ENCODE data around the gene SLC7A10.
"Not testable (repeated sequence)": the region's sequence is repeated elsewhere in the genome, so short reads cannot be mapped to it uniquely, and the experiment has no call there.

SLC7A10 gene

DNA sequence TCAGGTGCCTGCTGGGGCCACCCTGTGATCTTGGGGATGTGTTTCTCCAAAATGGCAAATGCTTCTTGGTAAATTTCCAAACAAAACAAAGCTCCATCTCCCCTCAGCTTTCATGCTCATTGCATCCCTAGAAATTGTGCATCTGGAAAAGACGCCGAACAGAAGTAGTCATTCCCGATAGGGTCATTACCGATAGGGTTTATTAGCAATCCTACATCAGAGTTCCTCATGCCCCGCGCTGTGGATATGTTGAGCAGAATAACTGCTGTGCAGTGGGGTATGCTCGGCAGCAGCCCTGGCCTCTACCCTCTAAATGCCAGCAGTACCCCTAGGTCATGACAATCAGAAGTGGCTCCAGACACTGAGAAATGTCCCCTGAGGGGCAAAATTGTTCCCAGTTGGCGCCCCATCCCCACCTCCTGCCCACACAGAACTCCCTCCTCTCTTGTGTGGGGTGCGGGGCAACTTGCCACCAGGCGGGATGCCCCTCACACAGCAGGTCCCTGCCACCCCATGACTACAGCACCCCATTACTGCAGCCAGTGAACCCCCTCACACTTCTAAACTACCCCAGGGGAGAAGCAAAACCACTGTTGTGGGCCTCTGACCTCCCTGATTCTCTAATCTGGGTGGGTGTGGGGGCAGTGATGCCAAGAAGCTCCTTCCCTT is 13.0 kb upstream of the SLC7A10 start:
- no peak for DNase-seq (ENCODE audit: low read depth in 2 of 2)

DNA sequence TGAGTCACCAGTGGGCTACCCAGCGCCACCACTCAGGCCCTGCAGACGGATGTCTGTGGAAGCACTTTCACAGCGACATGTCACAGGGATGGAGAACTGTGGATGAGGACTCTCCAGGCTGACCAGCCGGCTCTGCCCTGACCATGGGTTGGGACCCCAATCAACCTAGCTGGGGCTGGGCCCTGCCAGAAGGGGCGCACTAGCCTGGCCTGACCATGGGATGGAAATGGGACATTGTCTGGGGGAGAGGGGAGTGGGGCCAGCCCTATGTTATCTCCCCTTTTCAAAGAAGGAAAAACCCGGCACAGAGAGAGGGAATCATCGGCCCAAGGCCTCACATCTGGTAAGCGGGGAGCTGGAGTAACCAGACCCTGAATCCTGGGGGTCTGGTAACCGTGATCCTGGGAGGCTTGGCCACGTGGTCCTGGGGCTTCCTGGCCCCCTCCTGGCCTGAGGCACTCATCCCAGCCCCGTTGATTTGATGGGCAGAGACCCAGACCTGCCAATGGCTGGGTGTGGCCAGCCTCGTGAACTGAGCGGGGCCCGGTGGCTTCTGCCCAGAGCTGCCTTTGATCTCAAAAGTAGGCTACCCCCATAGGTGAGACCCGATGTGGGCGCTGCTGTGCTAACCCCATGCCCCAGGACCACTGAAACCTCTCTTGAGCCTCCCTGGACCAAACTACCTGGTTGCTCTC is 11.2 kb upstream of the SLC7A10 start:
- DNase-seq (ENCODE audit: low read depth in 2 of 2), result no peak

DNA sequence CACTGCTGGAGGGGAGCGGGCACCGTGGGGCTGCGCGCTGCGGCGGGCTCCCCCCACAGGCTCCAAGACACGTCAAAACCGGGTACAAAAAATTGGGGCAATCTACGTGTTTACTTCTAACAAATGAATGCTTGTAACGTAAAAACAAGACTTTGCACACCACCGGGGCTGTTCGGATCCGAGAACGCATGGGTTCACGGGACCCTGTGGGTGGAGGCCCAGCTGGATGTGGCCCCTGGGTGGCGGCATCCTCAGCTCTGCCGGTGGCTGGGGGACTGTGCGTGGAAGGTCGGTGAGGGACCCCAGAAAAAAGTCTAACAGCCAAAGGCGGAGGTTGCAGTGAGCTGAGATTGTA is 10.3 kb upstream of the SLC7A10 start:
- DNase-seq (ENCODE audit: low read depth in 2 of 2), result no peak

- DNase-seq (ENCODE audit: low read depth in 2 of 2), result peak in 1 of 2 experiments; percentile 16
Observed at GRCh38 chr19:33235269-33235995, 9.8 kb upstream of the SLC7A10 start.

DNA sequence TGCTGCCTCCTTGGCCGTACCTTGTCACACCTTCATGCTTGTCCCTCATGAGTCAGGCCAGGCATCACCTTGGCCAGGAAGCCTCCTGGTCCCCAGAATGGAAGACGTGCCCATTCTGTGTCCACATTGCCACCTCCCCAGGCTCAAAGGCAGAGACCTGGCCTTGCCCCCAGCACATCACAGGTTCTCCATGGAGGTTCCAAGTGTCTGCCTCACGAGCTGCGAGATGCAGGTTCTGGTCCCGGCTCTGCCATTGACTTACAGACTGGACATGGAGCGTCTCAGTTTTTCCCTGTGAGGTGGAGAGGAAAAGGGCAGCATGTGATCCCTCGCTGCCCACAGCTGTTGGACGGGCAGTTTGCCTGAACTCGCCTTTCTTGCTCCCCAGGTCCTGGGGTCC is 9.1 kb upstream of the SLC7A10 start:
- no peak for DNase-seq (ENCODE audit: low read depth in 2 of 2)

- no peak for DNase-seq (ENCODE audit: low read depth in 2 of 2)
Observed at GRCh38 chr19:33234092-33234491, 8.4 kb upstream of the SLC7A10 start.

GRCh38 chr19:33233056-33233873 is 7.6 kb upstream of the SLC7A10 start:
- DNase-seq (ENCODE audit: low read depth in 2 of 2), result no peak

- no peak for DNase-seq (ENCODE audit: low read depth in 2 of 2)
Observed at GRCh38 chr19:33232656-33233055, 7.0 kb upstream of the SLC7A10 start.

DNA sequence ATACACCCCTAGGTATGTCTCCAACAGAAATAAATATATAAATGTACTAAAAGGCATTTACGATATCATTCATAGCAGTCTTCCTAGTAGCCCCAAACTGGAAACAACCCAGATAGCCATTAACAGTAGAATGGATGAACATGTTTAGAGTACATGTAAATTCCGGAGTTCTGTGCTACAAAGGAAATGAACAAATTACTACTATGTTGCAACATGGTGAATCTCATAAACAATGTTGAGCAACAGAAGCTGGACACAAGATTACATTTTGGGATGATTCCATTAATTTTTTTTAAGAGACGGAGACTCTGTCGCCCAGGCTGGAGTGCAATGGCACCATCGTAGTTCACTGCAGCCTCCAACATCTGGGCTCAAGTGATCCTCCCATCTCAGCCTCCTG is 5.9 kb upstream of the SLC7A10 start:
- DNase-seq (ENCODE audit: low read depth in 2 of 2), result no peak

- DNase-seq (ENCODE audit: low read depth in 2 of 2), result no peak
Observed at GRCh38 chr19:33229962-33230361, 4.3 kb upstream of the SLC7A10 start.

DNA sequence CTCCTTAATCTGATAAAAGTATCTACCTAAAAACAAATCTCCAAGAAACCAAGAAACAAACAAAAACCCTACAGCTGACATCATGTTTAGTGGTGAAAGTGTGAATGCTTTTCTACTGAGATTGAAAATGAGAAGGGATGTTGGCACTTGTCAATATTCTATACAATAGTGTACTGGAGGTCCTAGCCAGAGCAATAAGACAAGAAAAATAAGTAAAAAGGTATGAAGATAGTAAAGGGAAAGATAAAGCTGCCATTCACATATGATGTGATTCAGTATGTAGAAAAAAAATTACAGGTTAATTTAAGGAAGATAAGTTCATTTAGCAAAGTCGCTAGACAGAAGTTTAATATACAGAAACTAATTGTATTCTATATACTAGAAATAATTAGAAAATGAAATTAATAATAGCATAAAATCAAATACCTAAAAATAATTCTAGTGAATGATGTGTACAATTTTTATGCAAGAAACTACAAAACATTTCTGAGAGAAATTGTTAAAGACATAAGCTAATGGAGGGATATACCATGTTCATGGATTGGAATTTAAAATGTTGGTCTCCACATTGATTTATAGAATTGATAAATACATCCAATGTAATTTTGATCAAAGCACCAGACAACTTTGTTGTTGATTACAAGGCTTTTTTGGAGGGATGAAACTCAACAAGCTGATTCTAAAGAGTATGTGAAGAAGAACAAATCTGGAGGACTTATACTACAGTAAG is 2.4 kb upstream of the SLC7A10 start:
- no peak for DNase-seq (ENCODE audit: low read depth in 2 of 2)

DNA sequence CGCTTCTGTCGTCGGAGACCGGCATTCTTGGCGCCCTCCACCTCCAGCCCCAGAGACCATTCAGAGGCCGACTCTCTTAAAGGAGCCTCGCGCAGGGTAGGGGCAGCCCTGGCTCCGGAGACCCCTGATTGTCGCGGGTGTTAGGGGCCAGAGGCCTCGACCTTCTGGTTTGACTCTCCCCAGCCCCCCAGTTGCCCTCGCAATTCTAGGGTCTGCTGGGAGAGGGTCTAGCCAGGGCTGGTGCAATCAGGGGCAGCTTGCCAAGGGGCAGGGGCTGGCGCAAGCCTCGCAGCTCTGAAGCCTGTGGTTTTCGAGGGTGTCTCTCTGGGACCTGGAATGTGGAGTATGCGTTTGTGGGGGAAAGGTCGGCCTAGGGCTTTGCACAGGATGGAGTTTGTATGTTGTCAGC is 1.6 kb upstream of the SLC7A10 start:
- DNase-seq (ENCODE audit: low read depth in 2 of 2), result no peak

- DNase-seq (ENCODE audit: low read depth in 2 of 2), result no peak
Observed at GRCh38 chr19:33226550-33227241, 1.0 kb upstream of the SLC7A10 start.

DNA sequence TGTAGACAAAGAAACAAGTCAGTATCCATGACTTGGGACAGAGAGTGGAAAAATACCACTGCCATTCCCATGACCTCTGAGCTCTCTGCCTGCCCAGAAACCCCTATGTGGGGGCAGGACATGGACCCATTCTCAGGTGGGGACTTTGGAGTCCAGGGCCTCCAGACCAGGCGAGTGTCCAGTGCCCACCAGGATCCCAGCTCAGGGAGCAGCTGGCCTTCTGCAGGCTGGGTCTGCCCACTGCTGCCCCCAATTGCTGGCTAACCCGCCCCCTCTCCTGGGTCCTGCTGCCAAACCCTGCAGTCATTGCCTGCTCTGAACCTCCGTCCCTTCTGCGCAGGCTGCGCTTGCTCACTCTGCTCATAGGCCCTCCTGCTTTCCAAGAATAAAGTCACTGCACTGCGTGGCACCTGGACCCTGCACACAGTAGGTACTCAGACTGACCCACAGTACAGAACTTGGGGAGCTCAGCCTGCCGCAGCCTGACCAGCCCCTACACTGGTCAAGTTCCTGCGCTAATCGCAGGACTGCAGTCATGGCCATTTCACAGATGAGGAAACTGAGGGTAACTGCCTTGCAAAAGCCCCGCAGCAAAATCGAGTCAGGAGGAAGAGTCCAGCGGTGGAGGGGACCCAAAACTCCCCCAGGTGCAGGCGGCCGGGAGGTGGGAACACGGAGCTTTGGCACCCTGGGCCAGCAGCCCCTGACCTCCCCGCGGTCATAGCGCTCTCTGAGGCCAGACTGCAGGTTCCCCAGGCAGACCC is 774 bp downstream of the SLC7A10 start:
- no peak for DNase-seq (ENCODE audit: low read depth in 2 of 2)

GRCh38 chr19:33222255-33222654 is 3.4 kb downstream of the SLC7A10 start:
- not testable (repeated sequence) for DNase-seq (ENCODE audit: low read depth in 2 of 2)

DNA sequence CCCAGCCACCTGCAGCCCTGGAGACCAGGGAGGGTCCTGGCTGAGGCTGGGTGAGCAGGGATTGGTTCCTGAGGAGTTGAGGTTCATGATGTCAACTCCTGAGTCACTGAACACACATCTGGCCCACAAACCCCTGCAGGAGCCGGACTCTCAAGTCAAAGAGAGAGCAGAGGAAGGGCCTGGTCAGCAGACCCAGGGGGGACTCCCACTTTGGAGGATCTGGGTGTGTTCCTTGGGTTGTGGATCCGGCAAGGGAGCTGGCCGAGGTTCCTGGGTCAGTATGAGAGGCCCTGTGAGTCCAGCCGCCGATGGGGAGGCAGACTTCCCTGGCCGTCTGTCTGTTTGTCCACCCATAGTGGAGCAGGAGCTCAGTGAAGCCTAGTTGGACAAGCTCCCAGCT is 4.0 kb downstream of the SLC7A10 start:
- no peak for DNase-seq (ENCODE audit: low read depth in 2 of 2)

GRCh38 chr19:33220735-33221134 is 4.9 kb downstream of the SLC7A10 start:
- no peak for DNase-seq (ENCODE audit: low read depth in 2 of 2)

- DNase-seq (ENCODE audit: low read depth in 2 of 2), result no peak
Observed at GRCh38 chr19:33220115-33220514, 5.5 kb downstream of the SLC7A10 start.

- no peak for DNase-seq (ENCODE audit: low read depth in 2 of 2)
Observed at GRCh38 chr19:33219261-33219815, 6.3 kb downstream of the SLC7A10 start.

DNA sequence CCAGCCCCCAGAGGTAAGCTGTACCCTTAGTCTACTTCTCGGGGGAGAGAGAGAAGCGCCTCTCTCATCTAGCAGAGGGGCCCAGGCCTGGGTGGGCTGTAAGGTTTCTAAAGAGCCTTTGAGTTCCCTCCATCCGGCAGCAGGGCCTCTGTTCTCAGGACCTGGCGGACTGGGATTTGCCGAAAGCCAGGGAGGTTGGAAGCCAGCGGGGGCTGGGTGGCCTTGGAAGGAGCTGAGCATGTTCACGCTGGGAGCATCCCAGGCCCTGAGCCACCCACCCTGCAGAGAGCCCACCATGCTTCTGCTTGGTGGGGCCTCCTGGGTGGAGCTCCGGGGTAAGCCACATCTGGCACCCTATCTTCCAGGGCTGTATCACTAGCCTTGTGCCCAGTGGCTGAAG is 7.8 kb downstream of the SLC7A10 start:
- DNase-seq (ENCODE audit: low read depth in 2 of 2), result no peak
